ENCODE data around the gene ZSCAN1. TPM values are rescaled to one million over a fixed set of nuclear protein-coding genes. Genes with fewer than 3 reads are reported as not detected.

Gene ZSCAN1
- total and polyA plus RNA-seq, 10 of the 15 experiments (the other 5 are each of a cell fraction or from before 2014, with no cell fraction given), result not detected

DNA sequence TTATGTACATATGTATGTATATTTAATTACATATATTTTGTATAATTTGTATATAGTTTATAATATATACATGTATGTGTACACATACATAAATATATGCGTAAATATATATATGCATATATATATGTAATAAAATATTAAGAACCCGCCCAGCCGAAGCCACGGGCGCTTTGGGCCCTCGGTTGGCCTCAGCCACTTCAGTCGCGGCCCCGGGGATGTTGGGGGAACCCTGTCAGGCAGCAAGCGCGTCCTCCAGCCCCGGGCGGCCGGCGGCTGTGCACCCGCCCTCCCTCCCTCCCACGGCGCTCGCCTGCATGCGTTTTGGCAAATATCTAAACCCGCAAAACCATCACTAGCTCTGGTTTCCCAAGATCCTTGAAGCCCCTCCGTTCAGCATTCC, 23.3 kb upstream of the ZSCAN1 start:
- H3K36me3 ChIP-seq (ENCODE audit: control insufficient read depth in 2 of 2, insufficient read depth in 2 of 2, low read length in 1 of 2), result no peaks in the 10 kb centered on the region
- ATAC-seq (no peak), FAIRE-seq (no peak), DNase-seq (ENCODE audit: low read depth, low spot score) (no peak)
- peaks cover 21% of the 10 kb centered on the region; the same call in 2 of the 3 replicates for H3K9me3 ChIP-seq (replicated peaks; ENCODE audit: control insufficient read depth, insufficient read depth, low read length)
- intact Hi-C loops (cut with micrococcal nuclease; ENCODE audit: unreplicated experiment) (no loop called here), in situ Hi-C loops (cut with MboI) (no loop called here)
- 89% methylated on average over 18 of the region's 22 CpGs for WGBS (ENCODE audit: insufficient coverage, insufficient replicate concordance, low lambda C conversion rate, missing lambda C conversion rate)
- TF ChIP-seq NR2C1 (IDR thresholded peaks at IDR 0.05) (no peak), YBX1 (IDR thresholded peaks at IDR 0.05) (no peak), KAT2A (conservative IDR thresholded peaks at IDR 0.05; ENCODE audit: control insufficient read depth, low read depth, low read length) (no peak), TCF7 (IDR thresholded peaks at IDR 0.05; ENCODE audit: borderline replicate concordance) (no peak), POLR2AphosphoS5 (IDR thresholded peaks at IDR 0.05; ENCODE audit: low read length) (no peak), MYC (IDR thresholded peaks at IDR 0.05; ENCODE audit: insufficient read depth, insufficient read length, insufficient replicate concordance, low read length, severe bottlenecking) (no peak), STAT3 (IDR thresholded peaks at IDR 0.05; ENCODE audit: low read depth, low read length) (no peak), KLF5 (IDR thresholded peaks at IDR 0.05; ENCODE audit: partially characterized antibody) (no peak), MYB (IDR thresholded peaks at IDR 0.05; ENCODE audit: borderline replicate concordance, low read depth, low read length) (no peak), LARP7 (IDR thresholded peaks at IDR 0.05) (no peak), SMAD1 (IDR thresholded peaks at IDR 0.05; ENCODE audit: low read depth, partially characterized antibody) (no peak)
- TF ChIP-seq, protein P1, sequence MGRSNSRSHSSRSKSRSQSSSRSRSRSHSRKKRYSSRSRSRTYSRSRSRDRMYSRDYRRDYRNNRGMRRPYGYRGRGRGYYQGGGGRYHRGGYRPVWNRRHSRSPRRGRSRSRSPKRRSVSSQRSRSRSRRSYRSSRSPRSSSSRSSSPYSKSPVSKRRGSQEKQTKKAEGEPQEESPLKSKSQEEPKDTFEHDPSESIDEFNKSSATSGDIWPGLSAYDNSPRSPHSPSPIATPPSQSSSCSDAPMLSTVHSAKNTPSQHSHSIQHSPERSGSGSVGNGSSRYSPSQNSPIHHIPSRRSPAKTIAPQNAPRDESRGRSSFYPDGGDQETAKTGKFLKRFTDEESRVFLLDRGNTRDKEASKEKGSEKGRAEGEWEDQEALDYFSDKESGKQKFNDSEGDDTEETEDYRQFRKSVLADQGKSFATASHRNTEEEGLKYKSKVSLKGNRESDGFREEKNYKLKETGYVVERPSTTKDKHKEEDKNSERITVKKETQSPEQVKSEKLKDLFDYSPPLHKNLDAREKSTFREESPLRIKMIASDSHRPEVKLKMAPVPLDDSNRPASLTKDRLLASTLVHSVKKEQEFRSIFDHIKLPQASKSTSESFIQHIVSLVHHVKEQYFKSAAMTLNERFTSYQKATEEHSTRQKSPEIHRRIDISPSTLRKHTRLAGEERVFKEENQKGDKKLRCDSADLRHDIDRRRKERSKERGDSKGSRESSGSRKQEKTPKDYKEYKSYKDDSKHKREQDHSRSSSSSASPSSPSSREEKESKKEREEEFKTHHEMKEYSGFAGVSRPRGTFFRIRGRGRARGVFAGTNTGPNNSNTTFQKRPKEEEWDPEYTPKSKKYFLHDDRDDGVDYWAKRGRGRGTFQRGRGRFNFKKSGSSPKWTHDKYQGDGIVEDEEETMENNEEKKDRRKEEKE (IDR thresholded peaks at IDR 0.05), result no peak
- TF ChIP-seq, protein P2, sequence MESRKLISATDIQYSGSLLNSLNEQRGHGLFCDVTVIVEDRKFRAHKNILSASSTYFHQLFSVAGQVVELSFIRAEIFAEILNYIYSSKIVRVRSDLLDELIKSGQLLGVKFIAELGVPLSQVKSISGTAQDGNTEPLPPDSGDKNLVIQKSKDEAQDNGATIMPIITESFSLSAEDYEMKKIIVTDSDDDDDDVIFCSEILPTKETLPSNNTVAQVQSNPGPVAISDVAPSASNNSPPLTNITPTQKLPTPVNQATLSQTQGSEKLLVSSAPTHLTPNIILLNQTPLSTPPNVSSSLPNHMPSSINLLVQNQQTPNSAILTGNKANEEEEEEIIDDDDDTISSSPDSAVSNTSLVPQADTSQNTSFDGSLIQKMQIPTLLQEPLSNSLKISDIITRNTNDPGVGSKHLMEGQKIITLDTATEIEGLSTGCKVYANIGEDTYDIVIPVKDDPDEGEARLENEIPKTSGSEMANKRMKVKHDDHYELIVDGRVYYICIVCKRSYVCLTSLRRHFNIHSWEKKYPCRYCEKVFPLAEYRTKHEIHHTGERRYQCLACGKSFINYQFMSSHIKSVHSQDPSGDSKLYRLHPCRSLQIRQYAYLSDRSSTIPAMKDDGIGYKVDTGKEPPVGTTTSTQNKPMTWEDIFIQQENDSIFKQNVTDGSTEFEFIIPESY (IDR thresholded peaks at IDR 0.05), result no peak
- TF ChIP-seq, protein P3, sequence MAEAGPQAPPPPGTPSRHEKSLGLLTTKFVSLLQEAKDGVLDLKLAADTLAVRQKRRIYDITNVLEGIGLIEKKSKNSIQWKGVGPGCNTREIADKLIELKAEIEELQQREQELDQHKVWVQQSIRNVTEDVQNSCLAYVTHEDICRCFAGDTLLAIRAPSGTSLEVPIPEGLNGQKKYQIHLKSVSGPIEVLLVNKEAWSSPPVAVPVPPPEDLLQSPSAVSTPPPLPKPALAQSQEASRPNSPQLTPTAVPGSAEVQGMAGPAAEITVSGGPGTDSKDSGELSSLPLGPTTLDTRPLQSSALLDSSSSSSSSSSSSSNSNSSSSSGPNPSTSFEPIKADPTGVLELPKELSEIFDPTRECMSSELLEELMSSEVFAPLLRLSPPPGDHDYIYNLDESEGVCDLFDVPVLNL (IDR thresholded peaks at IDR 0.05; ENCODE audit: low read depth, low read length), result no peak
- no peak overlapping the region for H2AFZ ChIP-seq (ENCODE audit: control insufficient read depth, low read depth, low read length)
- SMC1A ChIA-PET (ENCODE audit: uncharacterized antibody, unreplicated experiment), result no interaction called here
- no peak overlapping the region for H3K4me2 ChIP-seq (ENCODE audit: control insufficient read depth, insufficient read depth)
- no peak overlapping the region for H3K4me3 ChIP-seq
- RAD21 ChIA-PET (ENCODE audit: unreplicated experiment), result no interaction called here
- H3K4me1 ChIP-seq (ENCODE audit: control insufficient read depth, insufficient read depth, low read length), result no peaks in the 10 kb centered on the region
- H4K20me1 ChIP-seq (ENCODE audit: control insufficient read depth, insufficient read depth), result no peaks in the 10 kb centered on the region
- POLR2A ChIA-PET, result interaction anchor here (1.0 kb wide), 1 partner anchor 8 kb away, joined by 3 read pairs; the partner anchor contains the start of gene ZNF606
- no TSS peak for BruUV-seq (replicated peaks)
- no peaks in the 10 kb centered on the region for H3K27me3 ChIP-seq (replicated peaks in 1 of 2; ENCODE audit: control insufficient read depth in 2 of 2, insufficient read depth in 2 of 2, low read length in 1 of 2)
- H3K9ac ChIP-seq (ENCODE audit: control insufficient read depth, insufficient read depth, low read length), result no peak overlapping the region
- CTCF ChIA-PET, result no interaction called here
- no peak overlapping the region for H3K27ac ChIP-seq (ENCODE audit: control insufficient read depth, insufficient read depth)
- H3K79me2 ChIP-seq (ENCODE audit: control insufficient read depth, insufficient read depth, low read length), result no peaks in the 10 kb centered on the region

Measured in GM12878 (cell line).